HK-2 (cell line): Measurements from ENCODE around the gene MDFIC.

Experiments used
- DNase-seq: peaks from one replicate; pipeline ENCODE4 v3.0.0-alpha.2; 2018; ENCODE audit not compliant: unreplicated experiment

The MDFIC gene

GRCh38 chr7:114952296-114952695 lies 30.4 kb downstream of the MDFIC start:
- DNase-seq: no peak

GRCh38 chr7:114953724-114954123 lies 31.8 kb downstream of the MDFIC start:
- no peak for DNase-seq

- no peak for DNase-seq
These were observed 34.8 kb downstream of the MDFIC start for GRCh38 chr7:114956702-114957101.

- DNase-seq: no peak
These were observed 35.5 kb downstream of the MDFIC start for GRCh38 chr7:114957444-114957843.

GRCh38 chr7:114959931-114960330 lies 38.0 kb downstream of the MDFIC start:
- DNase-seq: no peak

- DNase-seq: no peak
These were observed 40.5 kb downstream of the MDFIC start for GRCh38 chr7:114962441-114962840.

- no peak for DNase-seq
These were observed 44.3 kb downstream of the MDFIC start for GRCh38 chr7:114966156-114966555.

GRCh38 chr7:114969096-114969495 lies 47.2 kb downstream of the MDFIC start:
- no peak for DNase-seq

- no peak for DNase-seq
These were observed 48.4 kb downstream of the MDFIC start for GRCh38 chr7:114970308-114970707.

GRCh38 chr7:114970732-114971131 lies 48.8 kb downstream of the MDFIC start:
- DNase-seq: no peak

- no peak for DNase-seq
These were observed 50.7 kb downstream of the MDFIC start for GRCh38 chr7:114972567-114972966.

- no peak for DNase-seq
These were observed 51.3 kb downstream of the MDFIC start for GRCh38 chr7:114973147-114973546.

- no peak for DNase-seq
These were observed 53.5 kb downstream of the MDFIC start for GRCh38 chr7:114975401-114975800.

GRCh38 chr7:114976666-114977065 lies 54.8 kb downstream of the MDFIC start:
- DNase-seq: no peak

- no peak for DNase-seq
These were observed 55.4 kb downstream of the MDFIC start for GRCh38 chr7:114977277-114977676.

- no peak for DNase-seq
These were observed 57.5 kb downstream of the MDFIC start for GRCh38 chr7:114979388-114979787.

GRCh38 chr7:114979803-114980507 lies 58.1 kb downstream of the MDFIC start:
- no peak for DNase-seq

GRCh38 chr7:114981323-114981722 lies 59.4 kb downstream of the MDFIC start:
- no peak for DNase-seq

GRCh38 chr7:114985116-114985715 lies 63.3 kb downstream of the MDFIC start:
- DNase-seq: no peak

GRCh38 chr7:114986190-114987180 lies 64.6 kb downstream of the MDFIC start:
- peak; percentile 16 for DNase-seq

GRCh38 chr7:114988026-114988425 lies 66.1 kb downstream of the MDFIC start:
- DNase-seq: no peak

- no peak for DNase-seq
These were observed 67.0 kb downstream of the MDFIC start for GRCh38 chr7:114988755-114989375.
